HepG2 (cell line): ENCODE data around the gene OPN1LW.

ENCODE experiments used
- CEBPG ChIP-seq: IDR thresholded peaks from 2 replicates; pipeline ENCODE4 v1.6.1; 2016
- CTCF ChIP-seq: sonication (generic); formaldehyde crosslinking; IDR thresholded peaks from 2 replicates; pipeline ENCODE4 v1.5.0; 2020; ENCODE audit warnings: mild to moderate bottlenecking, missing genetic modification reagents, moderate library complexity
- FOXM1 ChIP-seq: sonication (generic); formaldehyde crosslinking; IDR thresholded peaks from 2 replicates; pipeline ENCODE4 v1.5.0; 2020; ENCODE audit warnings: missing genetic modification reagents
- GMEB2 ChIP-seq: IDR thresholded peaks from 2 replicates; pipeline ENCODE4 v1.6.1; 2016; ENCODE audit warnings: missing biosample characterization, missing genetic modification reagents, low read depth
- KDM1A ChIP-seq: IDR thresholded peaks from 2 replicates; pipeline ENCODE4 v1.6.1; 2016; ENCODE audit warnings: missing compliant biosample characterization
- NBN ChIP-seq: fragments of 450-650 bp; conservative IDR thresholded peaks from 2 replicates; pipeline ENCODE4 v1.6.1; 2017
- POLR2AphosphoS5 ChIP-seq: IDR thresholded peaks from 2 replicates; pipeline ENCODE4 v1.6.1; 2012; ENCODE audit warnings: low read depth, low read length
- PREB ChIP-seq: sonication (generic); formaldehyde crosslinking; IDR thresholded peaks from 2 replicates; pipeline ENCODE4 v1.4.0; 2020; ENCODE audit warnings: missing genetic modification reagents
- SRF ChIP-seq: IDR thresholded peaks from 2 replicates; pipeline ENCODE4 v1.6.1; 2011; ENCODE audit warnings: mild to moderate bottlenecking, low read depth, low read length, moderate library complexity
- ZNF552 ChIP-seq: sonication (generic); formaldehyde crosslinking; IDR thresholded peaks from 2 replicates; pipeline ENCODE4 v1.9.0; 2022; ENCODE audit warnings: missing genetic modification reagents, mild to moderate bottlenecking, borderline replicate concordance
- ZNF749 ChIP-seq: sonication (generic); formaldehyde crosslinking; IDR thresholded peaks from 2 replicates; pipeline ENCODE4 v1.8.0; 2022; ENCODE audit warnings: mild to moderate bottlenecking, missing genetic modification reagents, moderate library complexity, borderline replicate concordance
- ZNF839 ChIP-seq: sonication (generic); formaldehyde crosslinking; IDR thresholded peaks from 2 replicates; pipeline ENCODE4 v1.4.0; 2020; ENCODE audit warnings: missing genetic modification reagents, mild to moderate bottlenecking, borderline replicate concordance

GRCh38 chrX:154131955-154132354 lies 12.1 kb upstream of the OPN1LW start:
- TF ChIP-seq PREB (no peak), CEBPG (CRISPR knock-in tag) (no peak), CTCF (CRISPR knock-in tag) (no peak), SRF (no peak), KDM1A (CRISPR knock-in tag) (no peak), ZNF839 (CRISPR knock-in tag) (no peak), POLR2AphosphoS5 (no peak), ZNF552 (CRISPR knock-in tag) (no peak), FOXM1 (no peak), ZNF749 (CRISPR knock-in tag) (no peak), GMEB2 (CRISPR knock-in tag) (no peak), NBN (no peak)
